ENCODE data around the gene MAGI1. TPM values are rescaled to one million over a fixed set of nuclear protein-coding genes. Genes with fewer than 3 reads are reported as not detected.

MAGI1 gene
- total RNA-seq, 2 donors from 2014 or later, result 37.5 to 51.6 TPM

- Histone ChIP-seq H3K4me3 (no peak overlapping the region), H3K36me3 (no peaks in the 10 kb centered on the region), H3K27me3 (replicated peaks; ENCODE audit: insufficient read depth) (no peaks in the 10 kb centered on the region), H3K4me1 (replicated peaks) (no peaks in the 10 kb centered on the region), H3K9me3 (no peaks in the 10 kb centered on the region), H3K27ac (no peak overlapping the region)
- DNase-seq (ENCODE audit: low spot score), result no peak
- TF ChIP-seq POLR2A (IDR thresholded peaks at IDR 0.05) (no peak), POLR2AphosphoS5 (IDR thresholded peaks at IDR 0.05) (no peak), CTCF (IDR thresholded peaks at IDR 0.05) (no peak)
- 99% methylated on average over 4 of the region's 4 CpGs for WGBS
- intact Hi-C loops (cut with DNase I), result no loop called here
Measured at GRCh38 chr3:65701516-65701915, 337.2 kb downstream of the MAGI1 start.

DNA sequence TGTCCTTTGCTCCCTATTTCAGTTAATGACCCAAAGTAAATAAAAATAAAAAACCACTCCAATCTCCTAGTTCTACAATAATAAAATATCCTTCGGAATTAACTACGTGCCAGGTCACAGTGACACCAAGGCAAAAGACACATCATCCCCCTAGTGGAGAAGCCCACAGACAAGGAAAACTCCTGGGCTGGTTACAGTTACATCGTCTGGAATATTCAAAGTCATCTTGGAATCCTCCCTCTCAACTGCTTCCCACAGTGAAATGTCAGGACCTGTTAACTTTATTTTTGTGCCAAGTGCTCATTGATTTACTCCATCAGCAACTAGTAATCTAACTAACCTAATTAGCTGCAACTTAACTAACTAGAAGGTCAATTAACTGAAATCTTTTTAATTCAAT, 349.3 kb downstream of the MAGI1 start:
- Histone ChIP-seq H3K36me3 (no peaks in the 10 kb centered on the region), H3K4me3 (no peak overlapping the region), H3K27me3 (replicated peaks; ENCODE audit: insufficient read depth) (no peaks in the 10 kb centered on the region), H3K4me1 (replicated peaks) (no peaks in the 10 kb centered on the region), H3K27ac (no peak overlapping the region), H3K9me3 (no peaks in the 10 kb centered on the region)
- TF ChIP-seq POLR2AphosphoS5 (IDR thresholded peaks at IDR 0.05) (no peak), POLR2A (IDR thresholded peaks at IDR 0.05) (no peak), CTCF (IDR thresholded peaks at IDR 0.05) (no peak)
- 42% methylated on average over 3 of the region's 3 CpGs for WGBS
- intact Hi-C loops (cut with DNase I), result no loop called here
- no peak for DNase-seq (ENCODE audit: low spot score)

- Histone ChIP-seq H3K4me3 (no peak overlapping the region), H3K27me3 (replicated peaks; ENCODE audit: insufficient read depth) (no peaks in the 10 kb centered on the region), H3K9me3 (no peaks in the 10 kb centered on the region), H3K27ac (no peak overlapping the region), H3K4me1 (replicated peaks) (no peaks in the 10 kb centered on the region), H3K36me3 (no peaks in the 10 kb centered on the region)
- intact Hi-C loops (cut with DNase I), result no loop called here
- 95% methylated on average over 5 of the region's 5 CpGs for WGBS
- no peak for DNase-seq (ENCODE audit: low spot score)
- no peak for TF ChIP-seq POLR2A (IDR thresholded peaks at IDR 0.05)
- TF ChIP-seq CTCF (IDR thresholded peaks at IDR 0.05), result no peak
- no peak for TF ChIP-seq POLR2AphosphoS5 (IDR thresholded peaks at IDR 0.05)
Measured at GRCh38 chr3:65687741-65688140, 351.0 kb downstream of the MAGI1 start.

DNA sequence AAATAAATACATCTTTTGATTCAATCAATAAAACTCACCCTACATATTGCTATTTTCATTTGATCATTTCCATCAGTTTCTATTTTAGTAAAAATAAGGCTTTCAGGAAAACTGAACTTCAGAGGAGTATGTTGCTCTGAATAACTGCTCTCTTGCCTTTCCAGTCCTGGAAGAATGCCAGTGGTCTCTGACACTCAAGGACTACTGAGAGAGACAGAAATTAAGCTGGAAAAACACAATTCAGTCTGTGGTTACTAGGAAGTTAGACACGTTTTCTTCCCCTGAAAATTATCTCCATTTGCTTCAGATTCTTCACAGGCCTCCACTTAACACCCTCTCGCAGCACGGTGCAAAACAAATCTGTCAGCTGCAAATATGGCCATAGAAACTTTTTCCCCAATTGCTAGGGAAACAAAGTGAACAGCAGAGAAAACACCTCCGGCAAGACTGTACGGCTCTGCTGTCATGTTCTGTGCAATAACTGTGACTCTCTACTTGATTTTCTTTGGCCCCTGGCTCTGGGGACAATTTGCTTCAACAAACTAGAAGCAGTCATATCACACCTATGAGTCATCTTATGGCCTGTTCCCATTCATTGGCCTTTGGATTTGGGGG, 353.0 kb downstream of the MAGI1 start:
- Histone ChIP-seq H3K27me3 (replicated peaks; ENCODE audit: insufficient read depth) (no peaks in the 10 kb centered on the region), H3K27ac (no peak overlapping the region), H3K4me1 (replicated peaks) (no peaks in the 10 kb centered on the region), H3K9me3 (no peaks in the 10 kb centered on the region), H3K36me3 (no peaks in the 10 kb centered on the region), H3K4me3 (no peak overlapping the region)
- 50% methylated on average over 5 of the region's 5 CpGs for WGBS
- intact Hi-C loops (cut with DNase I), result no loop called here
- DNase-seq (ENCODE audit: low spot score), result no peak
- no peak for TF ChIP-seq POLR2A (IDR thresholded peaks at IDR 0.05)
- no peak for TF ChIP-seq POLR2AphosphoS5 (IDR thresholded peaks at IDR 0.05)
- no peak for TF ChIP-seq CTCF (IDR thresholded peaks at IDR 0.05)

DNA sequence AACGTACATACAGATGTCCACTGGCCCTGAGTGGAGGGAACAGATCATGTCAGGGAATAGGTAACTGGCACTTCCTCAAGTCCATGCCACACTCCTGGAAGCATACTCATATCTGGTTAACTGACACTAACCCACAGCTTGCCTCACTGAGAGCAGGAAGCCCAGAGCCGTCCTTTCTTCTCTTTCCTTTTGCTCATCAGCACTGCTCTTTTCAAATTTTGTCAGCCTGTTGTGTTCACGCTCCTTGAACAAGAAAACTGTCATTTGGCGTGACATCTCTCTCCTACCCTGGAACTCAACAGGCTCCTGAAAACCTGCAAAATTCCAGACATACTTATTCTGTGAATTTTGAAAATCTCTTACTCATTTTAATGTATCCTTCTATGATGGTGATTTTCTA, 360.2 kb downstream of the MAGI1 start:
- Histone ChIP-seq H3K4me3 (no peak overlapping the region), H3K9me3 (no peaks in the 10 kb centered on the region), H3K36me3 (no peaks in the 10 kb centered on the region), H3K27me3 (replicated peaks; ENCODE audit: insufficient read depth) (no peaks in the 10 kb centered on the region), H3K4me1 (replicated peaks) (no peaks in the 10 kb centered on the region), H3K27ac (no peak overlapping the region)
- TF ChIP-seq POLR2AphosphoS5 (IDR thresholded peaks at IDR 0.05), result no peak
- no peak for TF ChIP-seq CTCF (IDR thresholded peaks at IDR 0.05)
- TF ChIP-seq POLR2A (IDR thresholded peaks at IDR 0.05), result no peak
- no peak for DNase-seq (ENCODE audit: low spot score)
- intact Hi-C loops (cut with DNase I), result loop anchor here (10.0 kb wide), 1 partner anchor 234 kb away; no protein-coding TSS in a partner anchor
- WGBS, result 94% methylated on average over 4 of the region's 4 CpGs

All from prostate gland (tissue), 2 donors.